Retinal pigment epithelial cell (primary cell): ENCODE data around the gene PLEKHH3.
"Not testable (repeated sequence)": the region's sequence is repeated elsewhere in the genome, so short reads cannot be mapped to it uniquely, and the experiment has no call there.

Experiments
- DNase-seq: peaks from one replicate; pipeline ENCODE4 v3.0.0-alpha.2; 2010; ENCODE audit warnings: low read depth
- H3K4me3 ChIP-seq: 2 replicates; pipeline ENCODE4 v1.5.1; 2011; ENCODE audit warnings: mild to moderate bottlenecking, low read length, control low read depth, moderate library complexity
- TF ChIP-seq, protein P1 (sequence below): conservative IDR thresholded peaks from 2 replicates; pipeline ENCODE4 v1.5.1; 2011; ENCODE audit warnings: low read depth, low read length, control low read depth, inconsistent platforms

PLEKHH3 gene

DNA sequence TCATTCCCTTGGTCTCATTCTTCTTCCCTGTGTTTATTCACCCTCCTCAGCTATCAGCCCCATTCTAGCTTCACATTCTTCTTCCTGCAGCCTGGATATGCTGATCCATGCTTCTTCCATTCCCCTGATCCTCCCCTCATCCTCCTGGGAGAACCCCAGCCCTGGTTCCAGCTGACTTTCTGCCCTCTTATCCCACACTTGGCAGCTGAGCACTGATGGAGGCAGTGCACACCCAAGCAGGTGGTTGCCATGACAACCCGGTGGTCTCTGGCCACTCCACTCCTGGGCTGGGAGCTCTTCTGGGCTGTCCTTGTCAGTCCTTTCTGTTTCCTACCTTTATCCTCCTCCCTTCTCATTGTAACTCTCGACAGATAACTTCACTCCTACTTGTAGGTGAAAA is 34.5 kb downstream of the PLEKHH3 start:
- H3K4me3 ChIP-seq: no peak overlapping the region
- no peak for DNase-seq
- TF ChIP-seq, protein P1, sequence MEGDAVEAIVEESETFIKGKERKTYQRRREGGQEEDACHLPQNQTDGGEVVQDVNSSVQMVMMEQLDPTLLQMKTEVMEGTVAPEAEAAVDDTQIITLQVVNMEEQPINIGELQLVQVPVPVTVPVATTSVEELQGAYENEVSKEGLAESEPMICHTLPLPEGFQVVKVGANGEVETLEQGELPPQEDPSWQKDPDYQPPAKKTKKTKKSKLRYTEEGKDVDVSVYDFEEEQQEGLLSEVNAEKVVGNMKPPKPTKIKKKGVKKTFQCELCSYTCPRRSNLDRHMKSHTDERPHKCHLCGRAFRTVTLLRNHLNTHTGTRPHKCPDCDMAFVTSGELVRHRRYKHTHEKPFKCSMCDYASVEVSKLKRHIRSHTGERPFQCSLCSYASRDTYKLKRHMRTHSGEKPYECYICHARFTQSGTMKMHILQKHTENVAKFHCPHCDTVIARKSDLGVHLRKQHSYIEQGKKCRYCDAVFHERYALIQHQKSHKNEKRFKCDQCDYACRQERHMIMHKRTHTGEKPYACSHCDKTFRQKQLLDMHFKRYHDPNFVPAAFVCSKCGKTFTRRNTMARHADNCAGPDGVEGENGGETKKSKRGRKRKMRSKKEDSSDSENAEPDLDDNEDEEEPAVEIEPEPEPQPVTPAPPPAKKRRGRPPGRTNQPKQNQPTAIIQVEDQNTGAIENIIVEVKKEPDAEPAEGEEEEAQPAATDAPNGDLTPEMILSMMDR: no peak

DNA sequence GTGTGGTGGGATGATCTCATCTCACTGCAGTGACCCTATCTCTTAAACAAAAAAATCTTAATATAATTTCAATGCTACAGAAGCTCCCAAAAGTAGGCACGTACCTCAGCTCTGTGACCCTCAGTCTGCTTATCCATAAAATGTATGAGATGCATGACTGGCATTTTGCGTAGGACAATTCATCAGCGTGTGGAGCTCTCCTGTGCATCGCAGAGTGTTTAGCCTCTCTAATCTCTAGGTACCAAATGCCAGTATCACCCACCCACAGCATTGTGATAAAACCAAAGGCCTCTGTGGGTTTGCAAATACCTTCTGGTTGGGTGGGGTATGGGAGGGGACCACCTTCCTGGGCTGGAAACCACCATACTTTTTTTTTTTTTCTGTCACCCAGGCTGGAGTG is 36.7 kb downstream of the PLEKHH3 start:
- no peak for DNase-seq
- H3K4me3 ChIP-seq: no peak overlapping the region
- TF ChIP-seq, protein P1: no peak

DNA sequence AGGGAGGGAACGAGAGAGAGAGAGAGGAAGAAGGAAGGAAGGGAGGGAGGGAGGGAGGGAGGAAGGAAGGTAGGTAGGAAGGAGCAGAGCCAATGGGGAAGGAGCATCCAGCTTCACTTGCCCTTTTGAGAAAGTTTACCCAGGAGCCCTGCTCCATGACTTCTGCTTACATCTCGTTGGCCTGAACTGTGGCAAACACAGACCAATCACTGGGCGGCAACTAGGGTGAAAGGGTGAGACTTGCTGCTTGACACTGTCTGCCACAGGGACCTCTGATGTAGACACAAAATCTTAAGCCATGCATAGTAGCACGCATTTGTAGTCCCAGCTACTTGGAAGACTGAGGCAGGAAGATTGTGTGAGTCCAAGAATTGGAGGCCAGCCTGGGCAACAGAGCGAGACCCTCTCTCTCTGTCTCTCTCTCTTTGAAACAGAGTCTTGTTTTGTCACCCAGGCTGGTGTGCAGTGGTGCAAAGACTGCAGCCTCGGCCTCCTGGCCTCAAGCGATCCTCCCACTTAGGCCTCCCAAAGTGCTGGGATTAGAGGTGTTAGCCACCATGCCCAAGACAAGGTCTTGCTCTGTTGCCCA is 37.2 kb downstream of the PLEKHH3 start:
- DNase-seq: no peak
- TF ChIP-seq, protein P1: no peak

DNA sequence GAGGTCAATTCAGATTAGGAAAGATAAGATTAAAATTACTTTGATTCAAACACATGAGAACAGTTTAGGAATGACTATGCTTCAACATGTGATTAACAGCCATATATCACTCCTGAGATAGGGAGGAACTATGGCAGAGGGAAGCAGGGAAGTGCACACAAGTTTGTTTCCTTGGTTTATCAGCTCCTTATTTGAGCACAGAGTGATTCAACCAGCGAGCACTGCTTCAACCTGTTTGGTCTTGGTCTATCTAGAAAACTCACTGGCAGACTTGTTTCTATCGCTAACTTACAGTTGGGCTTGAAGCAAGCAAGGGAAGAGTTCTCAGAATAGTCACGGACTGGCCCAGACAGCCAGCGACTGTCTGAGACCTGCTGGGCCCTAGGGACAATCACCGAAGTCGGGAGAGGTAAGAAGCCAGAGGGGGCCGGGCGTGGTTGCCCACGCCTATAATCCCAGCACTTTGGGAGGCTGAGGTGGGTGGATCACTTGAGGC is 43.8 kb downstream of the PLEKHH3 start:
- DNase-seq: no peak
- TF ChIP-seq, protein P1: no peak
- H3K4me3 ChIP-seq: no peak overlapping the region

More for the DNA sequence above, 37.2 kb downstream of the PLEKHH3 start:
- H3K4me3 ChIP-seq: no peak overlapping the region

DNA sequence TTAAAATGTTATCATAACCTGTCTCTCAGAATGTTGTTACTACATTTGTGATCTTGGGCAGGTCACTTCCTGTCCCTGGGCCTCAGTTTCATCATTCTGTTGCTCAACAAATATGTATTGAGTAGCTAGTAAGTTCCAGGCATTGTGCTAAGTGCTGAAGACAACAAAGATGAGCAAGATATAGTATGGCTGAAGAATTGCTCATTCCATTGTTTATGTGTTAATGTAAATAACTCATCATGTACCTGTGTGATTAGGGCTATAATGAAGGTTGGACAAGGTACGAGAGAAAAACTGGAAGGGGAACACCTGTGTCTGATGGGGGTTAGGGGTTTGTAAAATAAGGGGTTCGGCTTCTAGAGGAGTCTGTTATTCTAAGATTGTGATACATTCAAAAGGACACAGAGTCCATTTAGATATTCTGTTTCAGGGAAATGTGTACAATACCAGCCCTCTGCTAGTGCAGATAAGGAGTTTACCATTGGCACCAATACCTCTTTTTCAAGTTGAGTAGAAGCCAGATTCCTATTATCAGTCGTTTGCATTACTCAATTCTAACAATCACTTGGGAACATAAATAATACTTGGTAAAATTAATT is 47.3 kb downstream of the PLEKHH3 start:
- no peak overlapping the region for H3K4me3 ChIP-seq
- TF ChIP-seq, protein P1: no peak
- DNase-seq: no peak

DNA sequence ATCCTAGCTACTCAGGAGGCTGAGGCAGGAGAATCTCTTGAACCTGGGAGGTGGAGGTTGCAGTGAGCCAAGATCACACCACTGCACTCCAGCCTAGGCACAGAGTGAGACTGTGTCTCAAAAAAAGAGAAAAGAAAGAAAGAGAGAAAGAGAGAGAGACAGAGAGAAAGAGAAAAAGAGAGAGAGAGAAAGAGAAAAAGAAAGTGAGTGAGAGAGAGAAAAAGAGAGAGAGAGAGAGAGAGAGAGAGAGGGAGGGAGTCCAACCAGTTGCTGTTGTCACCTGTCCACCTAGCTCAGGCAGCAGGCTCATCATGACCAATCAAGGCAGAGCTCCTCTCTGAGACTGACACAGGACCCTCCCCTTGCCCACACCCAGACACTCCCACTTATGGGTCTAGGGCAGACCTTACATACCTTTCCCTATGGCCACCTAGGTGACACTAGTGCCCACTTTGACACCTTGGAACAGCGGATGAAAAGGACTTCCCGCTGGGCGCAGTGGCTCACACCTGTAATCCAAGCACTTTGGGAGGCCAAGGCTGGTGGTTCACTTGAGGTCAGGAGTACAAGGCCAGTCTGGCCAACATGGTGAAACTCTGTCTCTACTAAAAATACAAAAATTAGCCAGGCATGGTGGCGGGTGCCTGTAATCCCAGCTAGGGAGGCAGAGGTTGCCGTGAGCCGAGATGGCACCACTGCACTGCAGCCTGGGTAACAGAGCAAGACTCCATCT is 49.6 kb downstream of the PLEKHH3 start:
- not testable (repeated sequence) for H3K4me3 ChIP-seq, DNase-seq

DNA sequence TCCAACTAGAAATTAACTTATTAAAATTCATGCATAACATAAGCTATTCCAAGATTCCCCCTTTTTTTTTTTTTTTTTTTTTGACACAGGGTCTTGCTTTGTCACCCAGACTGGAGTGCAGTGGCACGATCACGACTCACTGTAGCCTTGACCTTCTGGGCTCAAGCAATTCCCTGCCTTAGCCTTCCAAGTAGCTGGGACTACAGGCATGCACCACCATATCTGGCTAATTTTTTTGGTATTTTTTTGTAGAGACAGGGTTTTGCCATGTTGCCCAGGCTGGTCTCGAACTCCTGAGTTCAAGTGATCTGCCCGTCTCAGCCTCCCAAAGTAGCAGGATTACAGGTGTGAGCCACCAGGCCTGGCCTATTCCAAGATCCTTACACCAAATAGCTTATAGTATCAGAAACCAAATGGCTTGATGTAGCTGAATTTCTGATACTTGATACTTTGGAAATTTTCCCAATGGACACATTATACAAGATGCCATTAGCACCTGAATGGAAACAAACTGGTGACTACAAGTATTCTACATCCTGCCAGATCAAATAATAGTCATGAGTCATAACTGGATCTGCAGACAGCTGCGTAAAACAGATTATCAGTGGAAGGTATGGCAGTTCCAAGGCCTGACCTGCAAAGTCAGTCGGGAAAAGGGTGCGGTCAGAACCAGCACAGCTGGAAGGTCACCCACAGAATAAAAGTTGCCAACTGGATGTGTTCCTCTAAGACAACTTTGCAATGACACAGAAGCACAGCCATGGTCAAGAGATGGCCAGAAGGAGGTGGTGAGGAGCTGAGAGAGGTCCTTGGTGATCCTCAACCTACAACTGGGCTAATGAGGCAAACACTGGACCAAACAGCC is 52.8 kb downstream of the PLEKHH3 start:
- no peak overlapping the region for H3K4me3 ChIP-seq
- DNase-seq: no peak
- TF ChIP-seq, protein P1: no peak
